ENCODE data around the gene PATL2.
"Not testable (repeated sequence)": the region's sequence is repeated elsewhere in the genome, so short reads cannot be mapped to it uniquely, and the experiment has no call there.

Gene PATL2

DNA sequence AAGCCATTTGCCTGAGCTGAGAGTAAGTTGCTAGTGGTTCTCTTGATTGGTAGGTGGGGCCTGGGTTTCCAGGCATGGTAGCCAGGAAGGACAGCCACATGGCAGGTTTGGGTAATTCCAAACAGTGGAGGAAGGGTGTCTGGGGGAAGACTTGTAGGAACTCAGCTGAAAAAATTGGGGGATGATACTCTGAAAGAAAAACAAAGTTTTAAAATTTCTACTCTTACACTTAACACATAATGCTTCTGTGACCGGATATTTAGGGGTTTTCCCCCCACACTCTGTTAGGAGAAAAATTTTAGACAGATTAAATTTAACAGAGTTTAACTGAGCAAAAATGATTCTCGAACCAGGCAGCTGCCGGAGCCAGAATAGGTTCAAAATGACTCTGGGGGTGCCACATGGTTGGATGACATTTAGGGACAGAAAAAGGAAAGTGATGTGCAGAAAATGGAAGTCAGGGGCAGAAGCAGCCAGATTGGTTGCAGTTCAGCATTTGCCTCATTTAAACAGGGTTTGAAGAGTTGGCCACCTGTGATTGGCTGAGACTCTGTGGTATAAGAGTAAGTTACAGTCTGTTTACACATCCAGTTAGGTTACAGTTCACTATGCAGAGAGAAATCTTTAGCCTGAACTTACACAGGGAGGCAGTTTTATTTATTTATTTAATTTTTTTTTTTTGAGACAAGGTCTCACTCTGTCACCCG is 8.3 kb upstream of the PATL2 start:
- no peak for DNase-seq

DNA sequence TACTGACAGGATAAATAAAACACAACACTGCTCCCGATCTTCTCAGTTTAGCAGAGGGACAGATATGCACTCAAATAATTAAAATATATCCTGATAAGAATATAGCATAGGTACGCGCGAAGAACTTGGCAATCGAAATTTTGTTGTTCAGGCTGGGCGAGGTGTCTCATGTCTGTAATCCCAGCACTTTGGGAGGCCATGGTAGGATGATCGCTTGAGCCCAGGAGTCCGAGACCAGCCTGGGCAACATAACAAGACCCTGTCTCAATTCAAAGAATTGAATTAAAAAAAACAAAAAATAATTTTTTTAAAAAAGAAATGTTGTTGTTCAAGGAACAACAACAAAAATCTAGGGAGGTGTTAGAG is 7.8 kb upstream of the PATL2 start:
- no peak for DNase-seq

DNA sequence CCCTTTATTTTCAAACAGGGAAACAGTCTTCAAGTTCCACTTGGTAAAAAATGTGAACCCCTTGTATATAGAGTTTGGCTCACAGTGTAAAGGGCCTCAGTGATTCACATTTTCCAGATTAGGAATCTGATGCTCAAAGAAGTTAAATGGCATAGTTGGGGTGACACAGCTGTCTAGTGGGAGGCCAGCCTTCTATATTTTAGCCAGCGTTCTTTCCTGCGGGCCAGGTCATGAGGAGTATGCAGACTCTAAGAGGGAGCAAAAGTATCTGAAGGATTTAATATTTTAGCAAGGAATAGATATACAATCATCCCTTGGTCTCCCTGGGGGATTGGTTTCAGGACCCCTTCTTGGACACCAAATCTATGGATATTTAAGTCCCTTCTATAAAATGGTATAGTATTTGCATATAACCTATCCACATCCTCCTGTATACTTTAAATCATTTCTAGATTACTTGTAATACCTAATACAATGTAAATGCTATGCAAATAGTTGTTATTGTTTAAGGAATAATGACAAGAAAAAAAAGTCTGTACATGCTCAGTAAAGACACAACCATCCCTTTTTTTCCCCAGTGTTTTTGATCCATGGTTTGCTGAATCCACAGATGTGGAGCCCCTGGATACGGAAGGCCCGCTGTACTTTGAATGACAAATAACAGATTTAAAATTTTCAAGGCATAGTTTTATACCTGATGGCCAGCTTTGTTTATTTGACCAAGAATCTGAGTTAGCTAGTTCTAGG is 7.2 kb upstream of the PATL2 start:
- no peak for DNase-seq

DNA sequence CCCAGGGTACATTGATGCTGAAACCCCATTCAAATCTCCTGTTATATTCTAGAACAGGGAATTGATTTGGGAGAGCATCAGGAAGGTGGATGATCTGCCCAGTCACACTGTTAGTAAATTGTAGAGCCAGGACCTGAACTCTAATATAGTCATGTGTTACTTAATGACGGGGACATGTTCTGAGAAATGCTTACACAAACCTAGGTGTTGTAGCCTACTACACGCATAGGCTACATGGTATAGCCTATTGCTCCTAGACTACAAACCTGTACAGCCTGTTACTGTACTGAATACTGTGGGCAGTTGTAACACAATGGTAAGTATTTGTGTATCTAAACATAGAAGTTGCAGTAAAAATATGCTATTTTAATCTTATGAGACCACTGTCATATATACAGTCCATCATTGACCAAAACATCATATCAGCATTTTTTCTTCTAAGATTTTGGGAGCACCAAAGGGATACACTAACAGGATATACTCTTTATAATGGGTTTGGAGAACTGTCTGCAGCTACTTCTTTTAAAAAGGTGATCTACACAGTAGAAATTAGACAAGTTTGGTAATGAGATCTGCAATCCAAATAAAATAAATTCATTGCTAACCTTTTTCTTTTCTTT is 6.0 kb upstream of the PATL2 start:
- no peak for DNase-seq

DNA sequence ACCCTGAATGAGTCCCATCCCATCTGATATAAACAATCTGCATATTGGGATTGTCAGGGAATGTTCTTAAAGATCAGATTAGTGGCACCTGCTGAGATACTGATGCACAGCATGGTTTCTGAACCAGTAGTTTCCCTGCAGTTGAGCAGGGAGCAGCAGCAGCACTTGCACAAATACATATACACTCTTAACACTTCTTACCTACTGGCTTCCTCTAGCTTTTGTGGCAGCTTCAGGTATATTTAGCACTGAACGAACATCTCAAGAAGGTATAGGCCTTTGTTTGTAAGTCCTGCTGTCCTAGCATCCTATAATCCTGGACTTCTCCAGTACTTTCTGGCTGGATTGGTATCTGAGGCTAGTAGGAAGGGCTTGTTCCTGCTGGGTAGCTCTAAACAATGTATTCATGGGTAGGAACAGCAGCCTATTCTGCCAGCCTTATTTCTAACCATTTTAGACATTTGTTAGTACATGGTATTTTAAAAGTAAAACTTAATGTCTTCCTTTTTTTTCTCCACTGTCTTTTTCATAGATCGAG is 4.7 kb upstream of the PATL2 start:
- no peak for DNase-seq

DNA sequence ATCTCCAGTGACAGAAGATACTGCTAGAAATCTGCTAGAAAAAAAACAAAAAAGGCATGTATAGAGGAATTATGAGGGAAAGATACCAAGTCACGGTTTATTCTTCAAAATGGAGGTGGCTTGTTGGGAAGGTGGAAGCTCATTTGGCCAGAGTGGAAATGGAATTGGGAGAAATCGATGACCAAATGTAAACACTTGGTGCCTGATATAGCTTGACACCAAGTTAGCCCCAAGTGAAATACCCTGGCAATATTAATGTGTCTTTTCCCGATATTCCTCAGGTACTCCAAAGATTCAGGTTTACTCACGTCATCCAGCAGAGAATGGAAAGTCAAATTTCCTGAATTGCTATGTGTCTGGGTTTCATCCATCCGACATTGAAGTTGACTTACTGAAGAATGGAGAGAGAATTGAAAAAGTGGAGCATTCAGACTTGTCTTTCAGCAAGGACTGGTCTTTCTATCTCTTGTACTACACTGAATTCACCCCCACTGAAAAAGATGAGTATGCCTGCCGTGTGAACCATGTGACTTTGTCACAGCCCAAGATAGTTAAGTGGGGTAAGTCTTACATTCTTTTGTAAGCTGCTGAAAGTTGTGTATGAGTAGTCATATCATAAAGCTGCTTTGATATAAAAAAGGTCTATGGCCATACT is 4.1 kb upstream of the PATL2 start:
- DNase-seq, result no peak

DNA sequence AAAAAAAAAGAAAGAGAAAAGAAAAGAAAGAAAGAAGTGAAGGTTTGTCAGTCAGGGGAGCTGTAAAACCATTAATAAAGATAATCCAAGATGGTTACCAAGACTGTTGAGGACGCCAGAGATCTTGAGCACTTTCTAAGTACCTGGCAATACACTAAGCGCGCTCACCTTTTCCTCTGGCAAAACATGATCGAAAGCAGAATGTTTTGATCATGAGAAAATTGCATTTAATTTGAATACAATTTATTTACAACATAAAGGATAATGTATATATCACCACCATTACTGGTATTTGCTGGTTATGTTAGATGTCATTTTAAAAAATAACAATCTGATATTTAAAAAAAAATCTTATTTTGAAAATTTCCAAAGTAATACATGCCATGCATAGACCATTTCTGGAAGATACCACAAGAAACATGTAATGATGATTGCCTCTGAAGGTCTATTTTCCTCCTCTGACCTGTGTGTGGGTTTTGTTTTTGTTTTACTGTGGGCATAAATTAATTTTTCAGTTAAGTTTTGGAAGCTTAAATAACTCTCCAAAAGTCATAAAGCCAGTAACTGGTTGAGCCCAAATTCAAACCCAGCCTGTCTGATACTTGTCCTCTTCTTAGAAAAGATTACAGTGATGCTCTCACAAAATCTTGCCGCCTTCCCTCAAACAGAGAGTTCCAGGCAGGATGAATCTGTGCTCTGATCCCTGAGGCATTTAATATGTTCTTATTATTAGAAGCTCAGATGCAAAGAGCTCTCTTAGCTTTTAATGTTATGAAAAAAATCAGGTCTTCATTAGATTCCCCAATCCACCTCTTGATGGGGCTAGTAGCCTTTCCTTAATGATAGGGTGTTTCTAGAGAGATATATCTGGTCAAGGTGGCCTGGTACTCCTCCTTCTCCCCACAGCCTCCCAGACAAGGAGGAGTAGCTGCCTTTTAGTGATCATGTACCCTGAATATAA is 2.2 kb upstream of the PATL2 start:
- no peak for DNase-seq

DNA sequence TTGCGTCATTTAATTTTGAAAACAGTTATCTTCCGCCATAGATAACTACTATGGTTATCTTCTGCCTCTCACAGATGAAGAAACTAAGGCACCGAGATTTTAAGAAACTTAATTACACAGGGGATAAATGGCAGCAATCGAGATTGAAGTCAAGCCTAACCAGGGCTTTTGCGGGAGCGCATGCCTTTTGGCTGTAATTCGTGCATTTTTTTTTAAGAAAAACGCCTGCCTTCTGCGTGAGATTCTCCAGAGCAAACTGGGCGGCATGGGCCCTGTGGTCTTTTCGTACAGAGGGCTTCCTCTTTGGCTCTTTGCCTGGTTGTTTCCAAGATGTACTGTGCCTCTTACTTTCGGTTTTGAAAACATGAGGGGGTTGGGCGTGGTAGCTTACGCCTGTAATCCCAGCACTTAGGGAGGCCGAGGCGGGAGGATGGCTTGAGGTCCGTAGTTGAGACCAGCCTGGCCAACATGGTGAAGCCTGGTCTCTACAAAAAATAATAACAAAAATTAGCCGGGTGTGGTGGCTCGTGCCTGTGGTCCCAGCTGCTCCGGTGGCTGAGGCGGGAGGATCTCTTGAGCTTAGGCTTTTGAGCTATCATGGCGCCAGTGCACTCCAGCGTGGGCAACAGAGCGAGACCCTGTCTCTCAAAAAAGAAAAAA is 1.4 kb upstream of the PATL2 start:
- no peak for DNase-seq

DNA sequence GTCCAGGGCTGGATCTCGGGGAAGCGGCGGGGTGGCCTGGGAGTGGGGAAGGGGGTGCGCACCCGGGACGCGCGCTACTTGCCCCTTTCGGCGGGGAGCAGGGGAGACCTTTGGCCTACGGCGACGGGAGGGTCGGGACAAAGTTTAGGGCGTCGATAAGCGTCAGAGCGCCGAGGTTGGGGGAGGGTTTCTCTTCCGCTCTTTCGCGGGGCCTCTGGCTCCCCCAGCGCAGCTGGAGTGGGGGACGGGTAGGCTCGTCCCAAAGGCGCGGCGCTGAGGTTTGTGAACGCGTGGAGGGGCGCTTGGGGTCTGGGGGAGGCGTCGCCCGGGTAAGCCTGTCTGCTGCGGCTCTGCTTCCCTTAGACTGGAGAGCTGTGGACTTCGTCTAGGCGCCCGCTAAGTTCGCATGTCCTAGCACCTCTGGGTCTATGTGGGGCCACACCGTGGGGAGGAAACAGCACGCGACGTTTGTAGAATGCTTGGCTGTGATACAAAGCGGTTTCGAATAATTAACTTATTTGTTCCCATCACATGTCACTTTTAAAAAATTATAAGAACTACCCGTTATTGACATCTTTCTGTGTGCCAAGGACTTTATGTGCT is 721 bp upstream of the PATL2 start:
- no peak for DNase-seq

DNA sequence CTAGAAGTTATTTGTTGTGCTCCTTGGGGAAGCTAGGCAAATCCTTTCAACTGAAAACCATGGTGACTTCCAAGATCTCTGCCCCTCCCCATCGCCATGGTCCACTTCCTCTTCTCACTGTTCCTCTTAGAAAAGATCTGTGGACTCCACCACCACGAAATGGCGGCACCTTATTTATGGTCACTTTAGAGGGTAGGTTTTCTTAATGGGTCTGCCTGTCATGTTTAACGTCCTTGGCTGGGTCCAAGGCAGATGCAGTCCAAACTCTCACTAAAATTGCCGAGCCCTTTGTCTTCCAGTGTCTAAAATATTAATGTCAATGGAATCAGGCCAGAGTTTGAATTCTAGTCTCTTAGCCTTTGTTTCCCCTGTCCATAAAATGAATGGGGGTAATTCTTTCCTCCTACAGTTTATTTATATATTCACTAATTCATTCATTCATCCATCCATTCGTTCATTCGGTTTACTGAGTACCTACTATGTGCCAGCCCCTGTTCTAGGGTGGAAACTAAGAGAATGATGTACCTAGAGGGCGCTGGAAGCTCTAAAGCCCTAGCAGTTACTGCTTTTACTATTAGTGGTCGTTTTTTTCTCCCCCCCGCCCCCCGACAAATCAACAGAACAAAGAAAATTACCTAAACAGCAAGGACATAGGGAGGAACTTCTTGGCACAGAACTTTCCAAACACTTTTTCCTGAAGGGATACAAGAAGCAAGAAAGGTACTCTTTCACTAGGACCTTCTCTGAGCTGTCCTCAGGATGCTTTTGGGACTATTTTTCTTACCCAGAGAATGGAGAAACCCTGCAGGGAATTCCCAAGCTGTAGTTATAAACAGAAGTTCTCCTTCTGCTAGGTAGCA is 657 bp downstream of the PATL2 start:
- no peak for DNase-seq

DNA sequence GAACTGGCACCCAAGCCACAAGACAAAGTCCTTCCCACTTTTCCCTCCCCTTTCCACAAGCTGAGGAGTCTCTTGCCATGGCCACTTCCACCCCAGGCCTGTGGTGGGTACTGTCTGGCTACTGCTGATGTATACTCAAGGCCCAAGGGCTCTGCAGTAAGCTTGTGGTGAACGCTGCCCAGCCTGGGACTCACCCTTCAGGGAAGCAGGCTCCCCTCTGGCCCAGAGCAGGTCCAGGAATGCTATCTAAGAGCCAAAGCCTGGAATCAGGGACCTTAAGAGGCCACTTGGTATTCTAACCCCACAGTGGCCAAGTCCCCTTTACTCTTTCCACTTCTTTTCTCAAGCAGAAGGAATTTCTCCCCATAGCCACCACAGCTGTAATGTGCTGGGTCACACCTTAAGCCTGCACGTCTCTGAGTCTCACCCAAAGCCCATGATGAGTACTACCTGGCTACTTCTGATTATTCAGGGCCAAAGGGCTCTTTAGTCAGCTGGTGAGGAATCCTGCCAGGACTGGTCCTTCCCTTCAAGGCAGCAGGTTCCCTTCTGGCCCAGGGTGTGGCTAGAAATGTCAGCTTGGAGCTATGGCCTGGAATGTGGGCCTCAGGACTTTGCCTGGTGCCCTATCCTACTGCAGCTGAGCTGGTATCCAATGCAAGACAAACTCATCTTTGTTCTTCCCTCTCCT is 4.0 kb downstream of the PATL2 start:
- DNase-seq, result no peak

DNA sequence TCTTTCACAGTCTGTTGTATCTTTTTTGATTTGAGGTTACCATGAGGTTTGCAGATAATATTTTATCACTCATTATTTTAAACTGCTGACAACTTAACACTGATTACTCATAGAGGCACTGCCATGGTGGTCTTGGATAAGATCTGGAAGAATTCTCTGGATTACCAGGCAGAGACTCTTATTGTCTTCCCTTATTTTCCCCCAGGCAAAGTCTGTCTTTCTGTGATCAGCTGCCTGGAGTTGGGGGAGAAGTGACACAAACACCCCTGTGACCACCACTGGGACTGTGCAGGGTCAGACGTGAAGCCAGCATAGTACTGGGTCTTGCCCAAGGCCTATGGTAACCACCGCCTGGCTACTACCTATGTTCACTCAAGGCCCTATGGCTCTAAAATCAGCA is 4.7 kb downstream of the PATL2 start:
- DNase-seq, result no peak

DNA sequence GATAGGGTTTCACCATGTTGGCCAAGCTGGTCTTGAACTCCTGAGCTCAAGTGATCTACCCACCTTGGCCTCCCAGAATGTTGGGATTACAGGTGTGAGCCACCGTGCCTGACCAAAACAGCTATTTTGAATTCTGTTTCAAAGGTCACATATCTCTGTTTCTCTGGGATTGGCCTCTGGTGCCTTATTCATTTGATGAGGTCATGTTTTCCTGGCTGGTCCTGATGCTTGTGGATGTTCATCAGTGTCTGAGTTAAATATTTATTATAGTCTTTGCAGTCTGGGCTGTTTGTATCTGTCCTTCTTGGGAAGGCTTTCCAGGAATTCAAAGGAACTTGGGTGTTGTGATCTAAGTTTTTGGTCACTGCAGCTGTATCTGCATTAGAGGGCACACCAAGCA is 5.1 kb downstream of the PATL2 start:
- DNase-seq, result no peak

DNA sequence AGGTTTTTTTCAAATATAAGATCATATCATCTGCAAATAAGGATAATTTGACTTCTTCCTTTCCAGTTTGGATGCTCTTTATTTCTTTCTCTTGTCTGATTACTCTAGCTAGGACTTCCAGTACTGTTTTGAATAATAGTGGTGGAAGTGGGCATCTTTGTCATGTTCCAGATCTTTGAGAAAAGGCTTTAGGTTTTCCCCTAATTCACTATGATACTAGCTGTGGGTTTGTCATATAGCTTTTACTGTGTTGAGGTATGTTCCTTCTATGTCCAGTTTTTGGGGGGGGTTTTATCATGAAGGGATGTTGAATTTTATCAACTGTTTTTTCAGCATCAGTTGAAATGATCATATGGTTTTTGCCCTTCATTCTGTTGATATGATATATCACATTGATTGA is 10.4 kb downstream of the PATL2 start:
- DNase-seq, result not testable (repeated sequence)

DNA sequence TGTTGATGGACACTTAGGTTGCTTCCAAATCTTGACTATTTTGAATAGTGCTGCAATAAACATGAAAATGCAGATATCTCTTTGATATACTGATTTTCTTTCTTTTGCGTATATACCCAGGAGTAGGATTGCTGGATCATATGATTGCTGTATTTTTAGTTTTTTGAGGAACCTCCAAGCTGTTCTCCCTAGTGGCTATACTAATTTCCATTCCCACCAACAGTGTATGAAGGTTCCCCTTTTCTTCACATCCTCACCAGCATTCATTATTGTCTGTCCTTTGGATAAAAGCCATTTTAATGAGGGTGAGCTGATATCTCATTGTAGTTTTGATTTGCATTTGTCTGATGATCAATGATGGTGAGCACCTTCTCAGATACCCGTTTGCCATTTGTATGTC is 12.5 kb downstream of the PATL2 start:
- DNase-seq, result no peak

DNA sequence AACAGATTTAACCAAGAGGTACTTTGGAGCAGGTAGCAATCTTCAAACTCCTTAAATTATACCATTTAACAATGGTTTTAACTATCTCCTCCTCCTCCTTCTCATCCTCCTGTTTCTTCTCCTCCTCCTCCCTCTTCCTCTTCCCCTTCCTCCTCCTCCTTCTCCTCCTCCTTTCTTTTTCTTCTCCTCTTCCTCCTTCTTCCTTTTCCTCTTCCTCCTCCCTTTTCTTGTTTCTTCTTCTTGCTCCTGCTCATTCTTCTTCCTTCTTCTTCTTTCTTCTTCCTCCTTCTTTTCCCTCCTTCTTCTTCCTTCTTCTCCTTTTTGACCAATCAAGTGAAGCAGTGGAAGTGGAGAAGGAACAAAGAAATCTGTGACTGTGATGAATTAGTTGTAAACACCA is 14.1 kb downstream of the PATL2 start:
- DNase-seq, result no peak

DNA sequence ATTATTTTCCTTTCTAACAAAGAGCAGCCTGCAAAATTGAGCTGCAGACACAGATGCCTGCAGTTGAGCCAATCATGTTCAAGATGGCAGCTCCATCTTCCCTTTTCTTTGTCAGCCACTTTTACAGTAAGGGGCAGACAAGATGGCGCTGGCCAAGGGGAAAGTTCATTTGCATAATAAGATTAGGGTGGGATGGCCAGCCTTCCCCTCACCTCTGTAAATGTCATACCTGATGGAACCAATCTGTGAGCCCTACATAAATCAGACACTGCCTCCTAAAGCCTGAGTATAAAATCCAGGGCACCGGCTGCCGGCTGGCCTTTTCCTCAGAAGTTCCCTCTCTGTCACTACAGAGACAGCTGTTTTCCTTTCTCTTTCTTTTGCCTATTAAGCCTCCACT is 15.8 kb downstream of the PATL2 start:
- DNase-seq, result no peak

DNA sequence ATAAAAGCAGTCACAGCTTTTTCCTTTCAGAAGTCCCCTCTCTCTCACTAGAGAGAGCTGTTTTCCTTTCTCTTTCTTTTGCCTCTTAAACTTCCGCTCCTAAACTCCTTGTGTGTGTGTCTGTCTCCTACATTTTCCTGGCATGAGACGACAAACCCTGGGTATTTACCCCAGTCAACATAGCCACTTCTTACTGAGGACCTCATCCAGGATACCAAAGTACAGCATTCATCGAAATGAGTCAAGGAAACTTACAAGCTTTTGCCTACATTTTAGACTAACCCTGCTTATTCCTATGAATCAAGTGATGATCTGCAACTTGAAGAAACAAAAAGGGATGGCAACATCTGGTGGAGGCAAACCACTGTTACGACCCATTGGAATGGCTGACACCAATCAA is 16.7 kb downstream of the PATL2 start:
- no peak for DNase-seq

DNA sequence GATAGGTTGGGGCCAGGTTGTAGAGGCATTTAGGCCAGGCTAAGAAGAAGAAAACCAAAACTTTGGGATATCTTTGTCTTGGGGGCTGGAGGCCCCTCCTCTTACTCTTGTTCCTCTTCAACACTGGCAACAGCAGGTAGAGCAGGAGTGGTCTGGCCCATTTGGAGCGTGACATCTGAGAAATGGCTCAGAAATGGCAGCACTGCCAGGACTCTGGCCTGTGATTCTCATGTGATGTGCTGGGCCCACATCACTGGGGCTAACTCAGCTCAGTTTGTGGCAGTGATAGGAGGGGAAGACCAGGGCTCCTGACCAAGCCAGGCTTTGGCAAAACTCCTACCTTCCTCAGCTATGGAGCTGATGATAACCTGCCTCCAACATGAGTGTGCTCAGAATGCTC is 18.5 kb downstream of the PATL2 start:
- no peak for DNase-seq

DNA sequence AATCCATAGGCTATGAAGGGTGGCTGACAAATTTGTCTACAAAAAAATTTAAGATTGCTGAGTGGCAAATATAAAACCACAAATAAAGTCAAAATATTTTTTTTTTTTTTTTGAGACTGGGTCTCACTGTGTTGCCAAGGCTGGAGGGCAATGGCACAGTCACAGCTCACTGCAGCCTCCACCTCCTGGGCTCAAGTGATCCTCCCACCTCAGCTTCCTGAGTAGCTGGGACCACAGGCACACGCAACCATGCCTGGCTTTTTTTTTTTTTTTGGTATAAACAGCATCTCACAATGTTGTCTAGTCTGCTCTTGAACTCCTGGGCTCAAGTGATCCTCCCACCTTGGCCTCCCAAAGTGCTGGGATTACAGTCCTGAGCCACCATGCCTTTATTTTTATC is 20.9 kb downstream of the PATL2 start:
- not testable (repeated sequence) for DNase-seq

Data from 8988T (cell line).